Measurements from ENCODE around the gene ACP3. TPM values are rescaled to one million over a fixed set of nuclear protein-coding genes. Genes with fewer than 3 reads are reported as not detected.
"Not testable (repeated sequence)": the region's sequence is repeated elsewhere in the genome, so short reads cannot be mapped to it uniquely, and the experiment has no call there.

Gene ACP3
- total and polyA plus RNA-seq, 9 of the 15 experiments (the other 6 are each of a cell fraction or from before 2014, with no cell fraction given): 0.08 to 1.1 (median 0.21) TPM

DNA sequence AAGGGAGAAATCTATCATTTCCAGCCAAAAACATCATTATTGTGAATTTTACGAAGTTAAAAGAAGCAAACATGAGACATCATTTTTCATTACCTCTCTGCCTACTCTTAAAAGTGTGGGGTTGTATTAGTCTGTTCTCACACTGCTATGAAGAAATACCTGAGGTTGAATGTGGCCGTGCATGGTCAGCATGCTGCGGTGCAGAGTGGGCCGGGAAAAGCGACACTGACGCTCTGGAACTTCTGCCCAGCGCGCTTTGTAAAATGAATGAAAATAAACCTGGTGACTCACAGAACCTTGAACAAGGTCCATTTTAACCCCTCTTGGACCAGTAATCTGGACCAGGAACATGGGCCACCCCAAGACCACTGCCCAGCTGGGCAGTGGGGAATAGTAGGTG, 69.1 kb downstream of the ACP3 start (continued):
- TF ChIP-seq REST (IDR thresholded peaks at IDR 0.05; ENCODE audit: borderline replicate concordance) (no peak), REST (CRISPR knock-in tag; IDR thresholded peaks at IDR 0.05; ENCODE audit: low read depth) (no peak), ZNF79 (CRISPR knock-in tag; IDR thresholded peaks at IDR 0.05; ENCODE audit: low read depth) (no peak), HNRNPL (IDR thresholded peaks at IDR 0.05; ENCODE audit: low read depth, low read length) (no peak)
- TF ChIP-seq, protein P1, sequence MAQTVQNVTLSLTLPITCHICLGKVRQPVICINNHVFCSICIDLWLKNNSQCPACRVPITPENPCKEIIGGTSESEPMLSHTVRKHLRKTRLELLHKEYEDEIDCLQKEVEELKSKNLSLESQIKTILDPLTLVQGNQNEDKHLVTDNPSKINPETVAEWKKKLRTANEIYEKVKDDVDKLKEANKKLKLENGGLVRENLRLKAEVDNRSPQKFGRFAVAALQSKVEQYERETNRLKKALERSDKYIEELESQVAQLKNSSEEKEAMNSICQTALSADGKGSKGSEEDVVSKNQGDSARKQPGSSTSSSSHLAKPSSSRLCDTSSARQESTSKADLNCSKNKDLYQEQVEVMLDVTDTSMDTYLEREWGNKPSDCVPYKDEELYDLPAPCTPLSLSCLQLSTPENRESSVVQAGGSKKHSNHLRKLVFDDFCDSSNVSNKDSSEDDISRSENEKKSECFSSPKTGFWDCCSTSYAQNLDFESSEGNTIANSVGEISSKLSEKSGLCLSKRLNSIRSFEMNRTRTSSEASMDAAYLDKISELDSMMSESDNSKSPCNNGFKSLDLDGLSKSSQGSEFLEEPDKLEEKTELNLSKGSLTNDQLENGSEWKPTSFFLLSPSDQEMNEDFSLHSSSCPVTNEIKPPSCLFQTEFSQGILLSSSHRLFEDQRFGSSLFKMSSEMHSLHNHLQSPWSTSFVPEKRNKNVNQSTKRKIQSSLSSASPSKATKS (CRISPR knock-in tag; IDR thresholded peaks at IDR 0.05): no peak

GRCh38 chr3:132392675-132393074, 75.5 kb downstream of the ACP3 start:
- DNase-seq (ENCODE audit: extremely low read depth in 1 of 4, low spot score in 3 of 4); ATAC-seq; H3K27me3 ChIP-seq (ENCODE audit: control insufficient read depth in 2 of 2, insufficient read depth in 2 of 2, low read length in 2 of 2); H3K4me1 ChIP-seq (replicated peaks in 1 of 2; ENCODE audit: control insufficient read depth in 2 of 2, insufficient read depth in 2 of 2, low read length in 2 of 2); H3K27ac ChIP-seq (ENCODE audit: extremely low read depth, low read depth, low read length); H3K36me3 ChIP-seq (ENCODE audit: control insufficient read depth, insufficient read depth, low read length); H2AFZ ChIP-seq (ENCODE audit: low read depth, low read length); H3K9me3 ChIP-seq (replicated peaks; ENCODE audit: control insufficient read depth, insufficient read depth, low read depth, low read length); CTCF ChIA-PET (ENCODE audit: low intra/inter-chr PET ratio); H3K9ac ChIP-seq (ENCODE audit: insufficient read depth in 1 of 2, low read depth in 2 of 2, low read length in 2 of 2); POLR2A ChIA-PET; FAIRE-seq; H3K4me2 ChIP-seq (ENCODE audit: insufficient read depth, low read length); BruUV-seq (replicated peaks); H3K79me2 ChIP-seq (ENCODE audit: control insufficient read depth, insufficient read depth, low read length); H3K9me1 ChIP-seq (ENCODE audit: control insufficient read depth, insufficient read depth, low read length); H3K4me3 ChIP-seq; H4K20me1 ChIP-seq (replicated peaks; ENCODE audit: control insufficient read depth, insufficient read depth, low read length): not testable (repeated sequence)
- in situ Hi-C loops (cut with MboI): loop anchor here (25.0 kb wide), 1 partner anchor 605 kb away; no protein-coding TSS in a partner anchor
- intact Hi-C loops (cut with micrococcal nuclease): loop anchor here (10.0 kb wide), 1 partner anchor 598 kb away; no protein-coding TSS in a partner anchor
- 0% methylated on average over 1 of the region's 1 CpG for WGBS (ENCODE audit: insufficient coverage, low coverage, missing lambda C conversion rate)

Measured in K562 (cell line).